Thyroid gland (tissue), 4 donors: Measurements from ENCODE around the gene ADAMTS4. TPM values are rescaled to one million over a fixed set of nuclear protein-coding genes. Genes with fewer than 3 reads are reported as not detected.
A peak's percentile ranks its signal among the peaks of the same experiment; 100 is the strongest.

Experiments
- DNase-seq, 2 donors: peaks; one replicate each; pipeline ENCODE4 v3.0.0-alpha.2; 2019
- H3K27ac ChIP-seq, 3 donors: fragments of 200-600 bp; sonication (generic); 1 replicate in 2 of 3; 2 replicates in 1 of 3; pipeline ENCODE4 v1.5.1; 2016 to 2019; ENCODE audit warnings: mild to moderate bottlenecking in 1 of 3, moderate library complexity in 1 of 3
- H3K27me3 ChIP-seq: fragments of 200-600 bp; sonication (generic); one replicate; pipeline ENCODE4 v1.5.1; 2019
- H3K36me3 ChIP-seq, 2 donors: fragments of 200-600 bp; sonication (generic); one replicate each; pipeline ENCODE4 v1.5.1; 2016 to 2019
- H3K4me1 ChIP-seq, 2 donors: fragments of 200-600 bp; sonication (generic); one replicate each; pipeline ENCODE4 v1.5.1; 2017 to 2019
- H3K4me3 ChIP-seq, 3 donors: fragments of 200-600 bp; sonication (generic); replicated peaks in 1 of 3; 1 replicate in 2 of 3; 2 replicates in 1 of 3; pipeline ENCODE4 v1.5.1; 2016; ENCODE audit warnings: mild to moderate bottlenecking in 1 of 3
- H3K9me3 ChIP-seq: fragments of 200-600 bp; sonication (generic); one replicate; pipeline ENCODE4 v1.5.1; 2017
- CTCF ChIP-seq, 6 experiments: fragments of 200-600 bp in 3 of 6; fragments of 450-650 bp in 3 of 6; sonication (generic) in 3 of 6; IDR thresholded peaks; one replicate each; pipeline ENCODE4 v1.5.1; 2016 to 2019; ENCODE audit warnings: antibody characterized with exemption in 6 of 6, mild to moderate bottlenecking in 2 of 6, inconsistent platforms in 1 of 6, moderate library complexity in 1 of 6
- POLR2A ChIP-seq, 2 donors: fragments of 450-650 bp; IDR thresholded peaks; one replicate each; pipeline ENCODE4 v1.6.1; 2017; ENCODE audit warnings: antibody characterized with exemption in 2 of 2, mild to moderate bottlenecking in 2 of 2, moderate library complexity in 1 of 2
- WGBS, 2 donors: methylation state at CpG; one replicate each; pipeline ENCODE4 v1.1.5; 2017; 5-methylcytosine and 5-hydroxymethylcytosine counted together
- intact Hi-C: fragments of 100-400 bp; cut with DNase I; formaldehyde crosslinking; loops from one replicate; pipeline ENCODE4 v1.15.1; 2023
- total RNA-seq, 4 donors: library from RNA; depleted of rRNA; stranded (reverse); fragments of >200 nt; gene quantifications; one replicate each; pipeline ENCODE4 v1.2.3, GENCODE V29; 2016

Gene ADAMTS4
- total RNA-seq, 4 donors from 2014 or later = 4.6 to 24.4 (median 9.4) TPM

GRCh38 chr1:161227196-161227871 is 28.5 kb upstream of the ADAMTS4 start:
- Histone ChIP-seq H3K4me3 (no peak overlapping the region), H3K27me3 (no peaks in the 10 kb centered on the region), H3K4me1 (peaks cover 16 to 19% of the 10 kb centered on the region in 2 donors), H3K9me3 (no peaks in the 10 kb centered on the region), H3K36me3 (peaks cover 10 to 14% of the 10 kb centered on the region in 2 donors), H3K27ac (peak overlapping the region in 2 of 3 donors; percentile 46 to 53)
- DNase-seq = peak; percentile 78 to 86
- 41 to 46% methylated on average over 11 of the region's 11 CpGs for WGBS, 2 donors
- TF ChIP-seq CTCF (IDR thresholded peaks at IDR 0.05) = peak; percentile 78 to 90 (median 80)
- no peak for TF ChIP-seq POLR2A (IDR thresholded peaks at IDR 0.05)
- intact Hi-C loops = loop anchor here (5.0 to 10.0 kb wide), 3 partner anchors 53 to 155 kb away; partner anchors contain the start of genes B4GALT3 and MPZ

GRCh38 chr1:161226759-161227158 is 27.9 kb upstream of the ADAMTS4 start:
- Histone ChIP-seq H3K36me3 (peaks cover 10 to 14% of the 10 kb centered on the region in 2 donors), H3K4me3 (peak overlapping the region; percentile 12 to 66 (median 56)), H3K27ac (peak overlapping the region in 1 of 3 donors; percentile 53), H3K27me3 (no peaks in the 10 kb centered on the region), H3K9me3 (no peaks in the 10 kb centered on the region), H3K4me1 (peaks cover 16 to 19% of the 10 kb centered on the region in 2 donors)
- 60 to 63% methylated on average over 3 of the region's 3 CpGs for WGBS, 2 donors
- DNase-seq = no peak
- TF ChIP-seq POLR2A (IDR thresholded peaks at IDR 0.05) (no peak), CTCF (IDR thresholded peaks at IDR 0.05) (no peak)
- intact Hi-C loops = loop anchor here (5.0 to 10.0 kb wide), 3 partner anchors 52 to 156 kb away; partner anchors contain the start of genes B4GALT3 and MPZ

GRCh38 chr1:161226320-161226711 is 27.5 kb upstream of the ADAMTS4 start:
- peaks cover 16 to 19% of the 10 kb centered on the region in 2 donors for H3K4me1 ChIP-seq
- H3K4me3 ChIP-seq = peak overlapping the region; percentile 12 to 66 (median 56)
- WGBS, 2 donors = 6 to 7% methylated on average over 10 to 14 of the region's 15 CpGs
- no peak for TF ChIP-seq POLR2A (IDR thresholded peaks at IDR 0.05)
- no peak for TF ChIP-seq CTCF (IDR thresholded peaks at IDR 0.05)
- DNase-seq = no peak
- H3K36me3 ChIP-seq = peaks cover 10 to 14% of the 10 kb centered on the region in 2 donors
- H3K27me3 ChIP-seq = no peaks in the 10 kb centered on the region
- intact Hi-C loops = loop anchor here (5.0 to 10.0 kb wide), 3 partner anchors 52 to 156 kb away; partner anchors contain the start of genes B4GALT3 and MPZ
- H3K27ac ChIP-seq = peak overlapping the region in 2 of 3 donors; percentile 49 to 53
- no peaks in the 10 kb centered on the region for H3K9me3 ChIP-seq

- intact Hi-C loops = loop anchor here (5.0 to 10.0 kb wide), 3 partner anchors 51 to 157 kb away; partner anchors contain the start of genes B4GALT3 and MPZ
- DNase-seq = peak; percentile 90 to 94
- peaks cover 10 to 14% of the 10 kb centered on the region in 2 donors for H3K36me3 ChIP-seq
- H3K4me1 ChIP-seq = peaks cover 16 to 19% of the 10 kb centered on the region in 2 donors
- 5 to 6% methylated on average over 16 of the region's 16 CpGs for WGBS, 2 donors
- peak within 1 kb of the TSS; percentile 12 to 66 (median 56) for H3K4me3 ChIP-seq
- peak within 1 kb of the TSS in 2 of 3 donors; percentile 49 to 53 for H3K27ac ChIP-seq
- TF ChIP-seq CTCF (IDR thresholded peaks at IDR 0.05) (peak in 5 of 6 experiments; percentile 12 to 55 (median 48)), POLR2A (IDR thresholded peaks at IDR 0.05) (peak in 1 of 2 donors; percentile 34)
- H3K9me3 ChIP-seq = no peaks in the 10 kb centered on the region
- H3K27me3 ChIP-seq = no peaks in the 10 kb centered on the region
These were observed 26.9 kb upstream of the ADAMTS4 start, which contains the start of gene TOMM40L for GRCh38 chr1:161225534-161226319. Gene TOMM40L (plus strand): TSS chr1:161226060. CDS start chr1:161226490, 430 bp downstream.
